ENCODE data around the gene EVX2. TPM values are rescaled to one million over a fixed set of nuclear protein-coding genes. Genes with fewer than 3 reads are reported as not detected.

The EVX2 gene
- total RNA-seq, 2 experiments from 2014 or later = not detected

- Mint-ChIP-seq H3K27me3 (peaks cover 89% of the 10 kb centered on the region), H3K4me3 (peak overlapping the region; percentile 42), H3K36me3 (ENCODE audit: low read depth) (peaks cover 3% of the 10 kb centered on the region), H3K9me3 (no peaks in the 10 kb centered on the region), H3K4me1 (ENCODE audit: low read depth) (peaks cover 9% of the 10 kb centered on the region), H3K27ac (no peak overlapping the region)
- no peak for ATAC-seq
- TF ChIP-seq, protein P1, sequence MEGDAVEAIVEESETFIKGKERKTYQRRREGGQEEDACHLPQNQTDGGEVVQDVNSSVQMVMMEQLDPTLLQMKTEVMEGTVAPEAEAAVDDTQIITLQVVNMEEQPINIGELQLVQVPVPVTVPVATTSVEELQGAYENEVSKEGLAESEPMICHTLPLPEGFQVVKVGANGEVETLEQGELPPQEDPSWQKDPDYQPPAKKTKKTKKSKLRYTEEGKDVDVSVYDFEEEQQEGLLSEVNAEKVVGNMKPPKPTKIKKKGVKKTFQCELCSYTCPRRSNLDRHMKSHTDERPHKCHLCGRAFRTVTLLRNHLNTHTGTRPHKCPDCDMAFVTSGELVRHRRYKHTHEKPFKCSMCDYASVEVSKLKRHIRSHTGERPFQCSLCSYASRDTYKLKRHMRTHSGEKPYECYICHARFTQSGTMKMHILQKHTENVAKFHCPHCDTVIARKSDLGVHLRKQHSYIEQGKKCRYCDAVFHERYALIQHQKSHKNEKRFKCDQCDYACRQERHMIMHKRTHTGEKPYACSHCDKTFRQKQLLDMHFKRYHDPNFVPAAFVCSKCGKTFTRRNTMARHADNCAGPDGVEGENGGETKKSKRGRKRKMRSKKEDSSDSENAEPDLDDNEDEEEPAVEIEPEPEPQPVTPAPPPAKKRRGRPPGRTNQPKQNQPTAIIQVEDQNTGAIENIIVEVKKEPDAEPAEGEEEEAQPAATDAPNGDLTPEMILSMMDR (IDR thresholded peaks at IDR 0.05) = no peak
- intact Hi-C loops (cut with micrococcal nuclease) = no loop called here
- no peak for DNase-seq
- ChIA-PET CTCF (no interaction called here), POLR2A (no interaction called here)
These were observed 7.8 kb upstream of the EVX2 start for GRCh38 chr2:176091329-176092258.

GRCh38 chr2:176090862-176091261 is 7.1 kb upstream of the EVX2 start:
- Mint-ChIP-seq H3K27ac (no peak overlapping the region), H3K9me3 (no peaks in the 10 kb centered on the region), H3K4me3 (no peak overlapping the region), H3K4me1 (ENCODE audit: low read depth) (peaks cover 7% of the 10 kb centered on the region), H3K36me3 (ENCODE audit: low read depth) (peaks cover 3% of the 10 kb centered on the region), H3K27me3 (peaks cover 87% of the 10 kb centered on the region)
- ATAC-seq = no peak
- TF ChIP-seq, protein P1 (IDR thresholded peaks at IDR 0.05) = no peak
- ChIA-PET CTCF (no interaction called here), POLR2A (no interaction called here)
- intact Hi-C loops (cut with micrococcal nuclease) = no loop called here
- DNase-seq = no peak

DNA sequence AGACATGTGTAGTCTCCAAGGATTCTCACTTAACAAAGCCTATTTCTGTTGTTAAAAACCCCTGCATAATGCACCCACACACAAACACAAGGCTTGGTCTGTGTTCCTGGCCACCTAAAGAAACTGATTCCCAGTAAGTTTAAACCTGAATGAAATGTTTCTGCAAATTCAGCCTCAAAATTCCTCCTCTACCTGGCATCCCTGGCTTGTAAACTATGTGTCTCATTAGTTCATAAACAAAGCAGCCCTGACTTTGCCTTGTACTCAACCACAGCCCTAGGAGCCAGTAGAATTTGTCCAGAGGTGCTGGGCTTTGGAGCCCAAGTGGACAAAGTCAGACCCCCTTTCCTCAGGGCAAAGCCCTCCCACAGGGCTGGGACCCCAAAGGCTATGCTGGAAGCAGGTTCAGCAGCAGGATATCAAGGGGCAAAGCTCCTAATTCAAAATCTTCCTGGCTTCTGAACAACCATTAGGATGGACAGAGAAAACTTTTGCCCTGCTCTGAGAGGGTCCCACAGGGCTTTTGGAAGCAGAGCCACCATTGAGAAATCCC is 6.2 kb upstream of the EVX2 start:
- Mint-ChIP-seq H3K9me3 (no peaks in the 10 kb centered on the region), H3K36me3 (ENCODE audit: low read depth) (peaks cover 3% of the 10 kb centered on the region), H3K27me3 (peaks cover 84% of the 10 kb centered on the region), H3K4me1 (ENCODE audit: low read depth) (peaks cover 7% of the 10 kb centered on the region), H3K27ac (no peak overlapping the region), H3K4me3 (no peak overlapping the region)
- DNase-seq = no peak
- ATAC-seq = no peak
- POLR2A ChIA-PET = no interaction called here
- CTCF ChIA-PET = interaction anchor here (1.7 kb wide), 1 partner anchor 13 kb away, joined by 6 read pairs; no protein-coding TSS in a partner anchor
- intact Hi-C loops (cut with micrococcal nuclease) = loop anchor here (5.0 kb wide), 1 partner anchor 32 kb away; the partner anchor contains the start of gene HOXD9
- TF ChIP-seq, protein P1 (IDR thresholded peaks at IDR 0.05) = no peak

GRCh38 chr2:176088937-176089842 is 5.4 kb upstream of the EVX2 start:
- ChIA-PET POLR2A (no interaction called here), CTCF (interaction anchor here (1.7 to 2.4 kb wide), 3 partner anchors 8 to 399 kb away, joined by 6 to 17 read pairs (median 13); no protein-coding TSS in a partner anchor)
- peaks cover 85% of the 10 kb centered on the region for H3K27me3 Mint-ChIP-seq
- H3K4me1 Mint-ChIP-seq (ENCODE audit: low read depth) = peaks cover 7% of the 10 kb centered on the region
- intact Hi-C loops (cut with micrococcal nuclease) = loop anchor here (5.0 kb wide), 1 partner anchor 33 kb away; the partner anchor contains the start of gene HOXD9
- TF ChIP-seq, protein P1 (IDR thresholded peaks at IDR 0.05) = no peak
- peaks cover 3% of the 10 kb centered on the region for H3K36me3 Mint-ChIP-seq (ENCODE audit: low read depth)
- no peaks in the 10 kb centered on the region for H3K9me3 Mint-ChIP-seq
- H3K4me3 Mint-ChIP-seq = no peak overlapping the region
- ATAC-seq (no peak), DNase-seq (no peak)
- H3K27ac Mint-ChIP-seq = no peak overlapping the region
